AG09319 (cell line): Measurements from ENCODE around the gene RASGRF2.

Experiments
- DNase-seq: peaks from one replicate; pipeline ENCODE4 v3.0.0-alpha.2; 2010; ENCODE audit warnings: low read depth; ENCODE audit errors: extremely low read depth
- TF ChIP-seq, protein P1 (sequence below): IDR thresholded peaks from 2 replicates; pipeline ENCODE4 v1.5.1; 2011; ENCODE audit warnings: low read depth, mild to moderate bottlenecking, inconsistent platforms, low read length, moderate library complexity

The RASGRF2 gene

DNA sequence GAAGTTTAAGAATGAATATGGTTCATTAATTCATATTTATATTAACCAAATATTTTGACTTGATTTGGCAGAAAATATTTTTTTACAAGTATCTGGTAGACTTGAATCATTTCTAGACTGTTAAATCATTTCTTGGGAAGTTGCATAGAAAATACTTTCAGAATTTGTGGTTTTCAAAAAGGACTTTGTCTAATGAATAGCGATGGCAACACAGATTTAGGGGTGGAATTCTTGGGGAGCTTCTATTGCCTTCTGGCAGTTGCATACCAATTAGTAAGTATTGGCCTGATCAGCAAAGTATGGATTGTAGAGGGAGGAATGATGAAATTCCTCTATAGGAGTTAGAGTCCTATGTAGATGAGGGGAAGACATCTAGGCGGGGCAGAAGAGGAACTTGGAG lies 204.3 kb downstream of the RASGRF2 start:
- no peak for DNase-seq
- TF ChIP-seq, protein P1, sequence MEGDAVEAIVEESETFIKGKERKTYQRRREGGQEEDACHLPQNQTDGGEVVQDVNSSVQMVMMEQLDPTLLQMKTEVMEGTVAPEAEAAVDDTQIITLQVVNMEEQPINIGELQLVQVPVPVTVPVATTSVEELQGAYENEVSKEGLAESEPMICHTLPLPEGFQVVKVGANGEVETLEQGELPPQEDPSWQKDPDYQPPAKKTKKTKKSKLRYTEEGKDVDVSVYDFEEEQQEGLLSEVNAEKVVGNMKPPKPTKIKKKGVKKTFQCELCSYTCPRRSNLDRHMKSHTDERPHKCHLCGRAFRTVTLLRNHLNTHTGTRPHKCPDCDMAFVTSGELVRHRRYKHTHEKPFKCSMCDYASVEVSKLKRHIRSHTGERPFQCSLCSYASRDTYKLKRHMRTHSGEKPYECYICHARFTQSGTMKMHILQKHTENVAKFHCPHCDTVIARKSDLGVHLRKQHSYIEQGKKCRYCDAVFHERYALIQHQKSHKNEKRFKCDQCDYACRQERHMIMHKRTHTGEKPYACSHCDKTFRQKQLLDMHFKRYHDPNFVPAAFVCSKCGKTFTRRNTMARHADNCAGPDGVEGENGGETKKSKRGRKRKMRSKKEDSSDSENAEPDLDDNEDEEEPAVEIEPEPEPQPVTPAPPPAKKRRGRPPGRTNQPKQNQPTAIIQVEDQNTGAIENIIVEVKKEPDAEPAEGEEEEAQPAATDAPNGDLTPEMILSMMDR = no peak

DNA sequence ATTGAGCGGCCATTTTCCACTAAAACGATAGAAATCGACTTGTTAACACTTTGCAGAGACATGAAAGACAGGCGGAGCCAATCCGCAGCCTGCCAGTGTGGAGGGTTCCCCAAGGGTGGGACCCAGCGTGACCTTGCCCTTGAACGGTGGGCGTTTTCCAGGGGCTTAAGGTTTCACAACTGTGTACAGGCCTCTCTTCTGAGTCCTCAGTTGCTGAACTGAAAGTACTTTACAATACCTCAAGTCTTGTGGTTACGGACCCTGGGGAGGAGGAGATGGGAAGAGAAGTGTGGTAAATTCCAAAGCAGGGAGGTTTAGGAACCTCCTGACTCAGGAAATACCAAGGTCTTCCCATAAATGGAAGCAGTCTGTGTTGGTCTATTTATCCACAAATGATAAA lies 204.8 kb downstream of the RASGRF2 start:
- no peak for DNase-seq
- TF ChIP-seq, protein P1 = no peak

DNA sequence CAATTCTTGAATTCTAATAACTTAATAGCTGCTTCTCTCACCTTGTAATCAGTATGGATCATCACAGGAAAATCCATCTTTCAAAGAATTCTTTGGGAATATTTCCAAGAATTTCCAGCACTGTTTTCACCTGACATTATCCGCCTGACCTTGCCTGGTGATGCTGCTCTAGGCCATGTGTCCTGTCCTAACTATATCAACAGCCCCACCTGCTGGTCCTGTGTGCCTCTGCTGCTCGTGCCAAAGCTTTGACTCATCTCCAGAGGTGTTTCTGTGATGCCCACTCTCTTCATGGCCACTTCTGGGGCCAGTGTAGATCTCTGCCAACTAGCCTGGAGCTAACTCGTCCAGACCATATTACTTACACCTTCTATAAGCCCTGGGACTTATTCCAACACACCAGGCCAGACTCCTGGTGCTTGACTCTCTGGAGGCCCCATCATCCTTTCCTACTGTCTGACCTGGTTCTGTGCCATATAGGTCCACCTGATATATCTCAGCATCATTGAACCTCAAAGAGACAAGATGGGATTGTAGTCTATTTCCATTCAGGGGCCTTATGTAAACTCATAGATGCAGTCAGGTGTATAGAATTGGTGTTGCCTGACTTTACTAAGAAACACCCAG lies 205.4 kb downstream of the RASGRF2 start:
- DNase-seq = peak; percentile 35
- TF ChIP-seq, protein P1 = peak; percentile 82

DNA sequence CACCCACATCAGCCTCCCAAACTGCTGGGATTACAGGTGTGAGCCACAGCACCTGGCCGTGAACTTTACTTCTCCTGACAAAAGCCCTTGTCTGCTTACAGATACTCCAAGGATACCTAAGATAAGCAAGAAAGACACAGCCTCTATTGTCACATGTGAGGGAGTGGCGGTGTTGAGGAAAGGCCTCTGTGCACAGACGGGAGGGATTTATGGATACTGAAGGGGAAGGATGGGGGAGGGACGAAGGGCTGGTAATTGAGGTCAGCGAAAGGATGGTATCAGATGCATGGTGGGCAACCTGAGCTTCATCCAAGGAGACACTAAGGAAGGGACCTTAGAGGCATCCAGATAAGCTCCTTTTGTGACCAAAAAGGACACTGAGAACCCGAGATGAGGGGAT lies 206.3 kb downstream of the RASGRF2 start:
- TF ChIP-seq, protein P1 = no peak
- DNase-seq = no peak

DNA sequence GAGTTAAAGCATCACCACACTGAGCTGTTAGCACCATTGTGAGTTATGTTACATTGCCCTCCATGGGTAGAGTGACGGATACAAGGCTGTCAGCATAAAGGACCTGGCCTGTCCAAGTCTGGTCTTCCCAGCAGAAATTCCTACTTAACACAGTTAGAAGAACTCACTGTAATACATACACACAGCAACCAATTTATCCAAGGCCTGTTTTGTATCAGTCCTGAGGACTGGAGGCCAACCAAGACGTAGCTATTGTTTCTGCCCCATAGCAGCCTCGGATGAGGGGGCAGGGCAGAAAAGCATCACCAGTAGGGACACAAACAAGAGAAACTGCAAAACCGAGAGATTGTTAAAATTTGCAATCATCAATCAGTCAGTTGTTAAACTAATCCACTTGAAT lies 206.9 kb downstream of the RASGRF2 start:
- no peak for DNase-seq
- TF ChIP-seq, protein P1 = no peak

DNA sequence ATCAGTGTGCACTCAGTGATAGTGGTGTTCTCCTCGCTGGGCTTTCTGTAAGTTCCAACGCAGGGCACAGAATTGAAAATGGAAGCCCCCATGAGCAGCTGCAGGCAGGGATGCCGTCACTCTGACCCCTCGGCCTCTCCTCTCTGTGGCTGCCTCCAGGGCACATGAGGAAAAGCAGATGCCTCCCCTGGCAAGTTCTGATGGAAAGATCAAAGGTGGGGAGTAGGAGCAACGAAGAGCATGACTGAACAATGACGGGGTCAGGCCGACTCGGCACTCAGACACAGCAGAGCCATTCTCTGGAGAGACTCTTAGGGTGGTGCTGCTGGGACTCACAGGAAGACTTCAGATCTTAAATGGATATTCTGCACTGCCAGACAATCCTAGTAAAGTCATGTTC lies 207.4 kb downstream of the RASGRF2 start:
- TF ChIP-seq, protein P1 = no peak
- DNase-seq = no peak

DNA sequence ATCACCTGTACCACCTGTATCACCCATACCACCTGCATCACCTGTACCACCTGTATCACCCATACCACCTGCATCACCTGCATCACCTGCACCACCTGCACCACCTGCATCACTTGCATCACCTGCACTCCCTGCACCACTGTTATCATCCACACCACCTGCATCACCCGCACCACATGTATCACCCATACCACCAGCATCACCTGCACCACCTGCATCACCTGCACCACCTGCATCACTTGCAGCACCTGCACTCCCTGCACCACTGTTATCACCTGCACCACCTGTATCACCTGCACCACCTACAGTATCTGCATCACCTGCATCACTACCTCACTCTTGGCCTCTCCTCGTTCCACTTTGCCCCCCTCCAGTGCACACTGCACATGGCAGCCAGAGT lies 209.8 kb downstream of the RASGRF2 start:
- DNase-seq = no peak
- TF ChIP-seq, protein P1 = no peak
